GM18502 (cell line): ENCODE measurements around the gene POLE3.
"Not testable (repeated sequence)": the region's sequence is repeated elsewhere in the genome, so short reads cannot be mapped to it uniquely, and the experiment has no call there.

Experiments used
- ATAC-seq: cut with Tn5 transposase; IDR thresholded peaks from one replicate; pipeline ENCODE4 v1.9.1; 2021; ENCODE audit warnings: mild to moderate bottlenecking; ENCODE audit not compliant: unreplicated experiment, poor library complexity

POLE3 gene

GRCh38 chr9:113410207-113410864 is at the start of gene POLE3, which contains the start of gene C9orf43:
TSS of gene POLE3 (minus strand) at chr9:113410675. CDS start at chr9:113410293, 382 bp downstream.
TSS of gene C9orf43 (plus strand) at chr9:113410747. CDS start at chr9:113413494, 2,747 bp downstream.
- peak; percentile 88 for ATAC-seq

GRCh38 chr9:113456235-113456634 is 45.8 kb upstream of the POLE3 start:
- no peak for ATAC-seq

- ATAC-seq: no peak
Observed at GRCh38 chr9:113454914-113455761, 44.7 kb upstream of the POLE3 start.

- ATAC-seq: no peak
Observed at GRCh38 chr9:113452113-113452605, 41.7 kb upstream of the POLE3 start.

- ATAC-seq: no peak
Observed at GRCh38 chr9:113449376-113449775, 38.9 kb upstream of the POLE3 start.

GRCh38 chr9:113446323-113446740 is 35.9 kb upstream of the POLE3 start:
- no peak for ATAC-seq

- no peak for ATAC-seq
Observed at GRCh38 chr9:113444736-113445135, 34.3 kb upstream of the POLE3 start.

GRCh38 chr9:113437716-113438115 is 27.2 kb upstream of the POLE3 start:
- ATAC-seq: not testable (repeated sequence)

GRCh38 chr9:113436728-113437515 is 26.4 kb upstream of the POLE3 start:
- ATAC-seq: no peak

GRCh38 chr9:113431191-113431590 is 20.7 kb upstream of the POLE3 start:
- ATAC-seq: no peak

- ATAC-seq: no peak
Observed at GRCh38 chr9:113428062-113428615, 17.7 kb upstream of the POLE3 start.

GRCh38 chr9:113427629-113428028 is 17.2 kb upstream of the POLE3 start:
- ATAC-seq: no peak

- no peak for ATAC-seq
Observed at GRCh38 chr9:113426701-113427100, 16.2 kb upstream of the POLE3 start.

- no peak for ATAC-seq
Observed at GRCh38 chr9:113425072-113425471, 14.6 kb upstream of the POLE3 start.

GRCh38 chr9:113421726-113422125 is 11.3 kb upstream of the POLE3 start:
- no peak for ATAC-seq

- no peak for ATAC-seq
Observed at GRCh38 chr9:113417370-113417769, 6.9 kb upstream of the POLE3 start.

GRCh38 chr9:113416149-113416721 is 5.8 kb upstream of the POLE3 start:
- peak; percentile 95 for ATAC-seq

- ATAC-seq: peak; percentile 3
Observed at GRCh38 chr9:113409883-113410206, 630 bp downstream of the POLE3 start.

GRCh38 chr9:113409481-113409880 is 994 bp downstream of the POLE3 start:
- ATAC-seq: no peak
